Fibroblast of the conjunctiva (primary cell): Measurements from ENCODE around the gene CTNNA2.

Experiments
- DNase-seq: peaks from one replicate; pipeline ENCODE4 v3.0.0-alpha.2; 2010; ENCODE audit warnings: low read depth

The CTNNA2 gene

GRCh38 chr2:79789811-79790210 is 277.0 kb downstream of the CTNNA2 start:
- DNase-seq, result no peak

- no peak for DNase-seq
Observed at GRCh38 chr2:79792090-79792489, 279.2 kb downstream of the CTNNA2 start.

GRCh38 chr2:79793006-79793405 is 280.2 kb downstream of the CTNNA2 start:
- DNase-seq, result no peak

- no peak for DNase-seq
Observed at GRCh38 chr2:79796641-79797040, 283.8 kb downstream of the CTNNA2 start.

- no peak for DNase-seq
Observed at GRCh38 chr2:79798776-79799175, 285.9 kb downstream of the CTNNA2 start.

- no peak for DNase-seq
Observed at GRCh38 chr2:79799729-79800128, 286.9 kb downstream of the CTNNA2 start.

GRCh38 chr2:79801082-79801481 is 288.2 kb downstream of the CTNNA2 start:
- DNase-seq, result no peak

- no peak for DNase-seq
Observed at GRCh38 chr2:79817288-79817687, 304.4 kb downstream of the CTNNA2 start.

GRCh38 chr2:79820281-79820680 is 307.4 kb downstream of the CTNNA2 start:
- DNase-seq, result no peak

- no peak for DNase-seq
Observed at GRCh38 chr2:79822136-79822535, 309.3 kb downstream of the CTNNA2 start.

GRCh38 chr2:79824086-79824786 is 311.4 kb downstream of the CTNNA2 start:
- no peak for DNase-seq

GRCh38 chr2:79827881-79828280 is 315.0 kb downstream of the CTNNA2 start:
- DNase-seq, result no peak

- no peak for DNase-seq
Observed at GRCh38 chr2:79830501-79830900, 317.6 kb downstream of the CTNNA2 start.

- DNase-seq, result no peak
Observed at GRCh38 chr2:79831961-79832360, 319.1 kb downstream of the CTNNA2 start.

GRCh38 chr2:79832511-79833234 is 319.8 kb downstream of the CTNNA2 start:
- DNase-seq, result no peak

- no peak for DNase-seq
Observed at GRCh38 chr2:79833235-79833878, 320.5 kb downstream of the CTNNA2 start.

- no peak for DNase-seq
Observed at GRCh38 chr2:79835911-79836310, 323.1 kb downstream of the CTNNA2 start.

- DNase-seq, result no peak
Observed at GRCh38 chr2:79844011-79844410, 331.2 kb downstream of the CTNNA2 start.

GRCh38 chr2:79846878-79847277 is 334.0 kb downstream of the CTNNA2 start:
- no peak for DNase-seq

GRCh38 chr2:79849241-79849640 is 336.4 kb downstream of the CTNNA2 start:
- DNase-seq, result no peak

GRCh38 chr2:79849949-79850348 is 337.1 kb downstream of the CTNNA2 start:
- no peak for DNase-seq

GRCh38 chr2:79850912-79851311 is 338.1 kb downstream of the CTNNA2 start:
- DNase-seq, result no peak
